NCI-H146 (cell line): ENCODE results near the gene JAGN1.
"Not testable (repeated sequence)": the region's sequence is repeated elsewhere in the genome, so short reads cannot be mapped to it uniquely, and the experiment has no call there.

Experiments used
- DNase-seq: peaks from one replicate; lab custom pipeline; 2025; lab: John Stamatoyannopoulos, UW

Gene JAGN1

DNA sequence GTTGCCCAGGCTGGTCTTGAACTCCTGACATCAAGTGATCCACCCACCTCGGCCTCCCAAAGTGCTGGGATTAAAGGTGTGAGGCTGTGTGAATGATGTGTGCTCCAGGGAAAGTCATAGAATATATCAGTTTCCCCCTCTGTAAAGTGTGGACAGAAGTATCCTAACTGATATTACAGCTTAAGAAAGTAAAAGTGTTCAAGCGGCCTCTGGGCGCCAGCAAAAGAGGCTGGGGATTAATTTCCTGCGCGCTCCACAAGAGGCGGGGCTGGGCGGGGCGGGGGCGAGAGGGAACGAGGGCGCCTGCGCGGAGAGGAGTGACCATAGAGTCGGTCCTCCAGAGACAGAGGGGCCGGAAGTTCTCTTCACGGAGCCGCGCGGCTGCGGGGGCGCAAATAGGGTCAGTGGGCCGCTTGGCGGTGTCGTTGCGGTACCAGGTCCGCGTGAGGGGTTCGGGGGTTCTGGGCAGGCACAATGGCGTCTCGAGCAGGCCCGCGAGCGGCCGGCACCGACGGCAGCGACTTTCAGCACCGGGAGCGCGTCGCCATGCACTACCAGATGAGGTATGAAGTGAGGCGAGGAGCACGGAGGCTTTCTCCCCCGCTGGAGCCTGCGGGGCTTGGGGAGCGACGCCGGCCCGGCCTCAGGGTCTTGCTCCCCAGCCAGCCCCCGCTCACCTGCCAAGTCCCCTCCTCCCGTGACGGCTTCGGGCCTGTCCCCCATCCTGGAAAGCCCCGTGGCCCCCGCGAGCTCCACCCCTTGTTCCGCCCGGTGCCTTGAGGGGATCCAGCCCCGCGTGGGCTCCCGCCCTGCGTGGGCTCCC, at the start of gene JAGN1:
Gene JAGN1 (plus strand): TSS at position 362 of the 823 bp plus-strand sequence. CDS start 113 bp downstream, at position 475.
- DNase-seq, result peak; percentile 76

GRCh38 chr3:9841015-9841414, 49.4 kb upstream of the JAGN1 start:
- no peak for DNase-seq

GRCh38 chr3:9843715-9844438, 46.5 kb upstream of the JAGN1 start, which contains the start of gene RPUSD3:
TSS of gene RPUSD3 (minus strand) at chr3:9844008. CDS start at chr3:9843990, 18 bp downstream.
- peak; percentile 86 for DNase-seq

DNA sequence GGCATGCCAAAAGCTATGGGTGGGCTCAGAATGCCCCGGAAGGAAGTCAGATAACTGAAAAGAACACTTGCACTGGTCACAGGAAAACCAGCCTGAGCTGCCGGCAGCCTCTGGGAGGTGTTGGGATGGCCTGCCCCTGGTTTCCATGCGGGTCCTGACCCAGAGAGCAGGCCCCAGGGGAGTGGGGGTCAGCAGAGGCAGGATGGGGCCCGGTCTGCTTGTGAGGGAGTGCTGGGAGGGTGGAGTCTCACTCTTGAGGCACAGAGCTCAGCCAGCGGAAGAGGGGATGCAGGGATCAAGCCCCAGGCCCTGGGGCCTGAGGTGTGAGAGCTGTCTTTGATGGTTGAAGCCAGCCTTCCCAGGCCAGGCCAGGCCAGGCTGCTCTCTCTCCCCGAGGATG, 44.2 kb upstream of the JAGN1 start:
- DNase-seq, result no peak

- no peak for DNase-seq
Measured at GRCh38 chr3:9846931-9847488, 43.4 kb upstream of the JAGN1 start.

GRCh38 chr3:9847870-9848269, 42.5 kb upstream of the JAGN1 start:
- not testable (repeated sequence) for DNase-seq

DNA sequence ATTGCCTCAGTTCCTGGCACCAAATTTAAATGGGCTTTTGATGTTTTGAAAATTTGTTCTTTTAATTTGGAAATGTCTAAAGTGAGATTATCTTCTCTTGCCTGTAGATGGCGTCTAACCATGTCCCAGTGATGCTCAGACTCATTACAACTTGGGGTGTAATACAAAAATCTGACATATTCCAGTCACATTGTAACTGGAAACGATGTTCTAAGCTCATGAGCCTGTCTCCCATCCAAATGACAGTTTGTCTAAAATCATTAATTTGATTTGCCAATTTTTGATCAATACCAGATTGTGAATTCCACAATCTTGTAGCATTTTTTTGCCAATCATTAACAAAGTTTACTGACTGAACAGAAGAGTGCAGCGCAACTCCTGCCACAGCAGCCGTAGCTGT, 41.5 kb upstream of the JAGN1 start:
- DNase-seq, result peak; percentile 22

DNA sequence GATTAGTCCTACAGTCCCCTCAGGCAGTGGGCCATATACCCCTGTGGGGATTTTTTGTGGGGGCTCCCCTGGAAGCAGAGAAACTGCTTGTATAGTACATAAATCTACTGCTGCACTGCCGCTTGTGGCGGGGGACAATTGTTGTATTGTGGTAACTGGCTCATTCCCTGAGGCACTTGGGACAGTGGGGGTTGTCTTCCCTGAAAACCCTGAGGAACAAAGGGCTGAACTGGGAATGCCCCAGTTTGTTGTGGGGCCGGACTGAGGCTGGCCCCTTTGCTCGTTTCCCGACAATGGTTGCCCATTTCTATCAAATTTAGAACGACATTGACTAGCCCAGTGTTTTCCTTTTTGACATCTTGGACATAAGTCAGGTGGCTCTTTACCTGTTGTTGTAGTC, 39.0 kb upstream of the JAGN1 start:
- DNase-seq, result not testable (repeated sequence)

GRCh38 chr3:9851926-9852325, 38.5 kb upstream of the JAGN1 start:
- DNase-seq, result not testable (repeated sequence)

DNA sequence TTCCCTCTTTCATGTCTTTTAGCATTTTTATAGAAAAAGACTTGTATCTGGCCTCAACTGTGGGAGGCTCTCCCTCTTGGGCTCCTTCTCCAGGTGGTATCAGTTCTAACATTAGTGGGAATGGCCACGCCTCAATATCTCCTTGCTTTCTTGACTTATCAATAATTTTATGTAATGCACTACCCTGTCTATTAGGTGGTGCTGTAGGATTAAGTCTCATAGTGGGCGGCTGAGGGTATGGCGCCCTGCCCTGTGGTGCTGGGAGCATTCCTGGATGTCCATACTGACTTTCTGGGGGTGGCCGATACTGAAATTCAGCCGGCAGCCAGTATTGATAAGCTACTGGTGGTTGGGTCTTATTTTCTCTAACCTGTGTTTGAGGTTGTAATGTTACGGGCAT, 37.9 kb upstream of the JAGN1 start:
- no peak for DNase-seq

GRCh38 chr3:9854291-9854940, 36.0 kb upstream of the JAGN1 start:
- not testable (repeated sequence) for DNase-seq

GRCh38 chr3:9855594-9855993, 34.8 kb upstream of the JAGN1 start:
- DNase-seq, result no peak

DNA sequence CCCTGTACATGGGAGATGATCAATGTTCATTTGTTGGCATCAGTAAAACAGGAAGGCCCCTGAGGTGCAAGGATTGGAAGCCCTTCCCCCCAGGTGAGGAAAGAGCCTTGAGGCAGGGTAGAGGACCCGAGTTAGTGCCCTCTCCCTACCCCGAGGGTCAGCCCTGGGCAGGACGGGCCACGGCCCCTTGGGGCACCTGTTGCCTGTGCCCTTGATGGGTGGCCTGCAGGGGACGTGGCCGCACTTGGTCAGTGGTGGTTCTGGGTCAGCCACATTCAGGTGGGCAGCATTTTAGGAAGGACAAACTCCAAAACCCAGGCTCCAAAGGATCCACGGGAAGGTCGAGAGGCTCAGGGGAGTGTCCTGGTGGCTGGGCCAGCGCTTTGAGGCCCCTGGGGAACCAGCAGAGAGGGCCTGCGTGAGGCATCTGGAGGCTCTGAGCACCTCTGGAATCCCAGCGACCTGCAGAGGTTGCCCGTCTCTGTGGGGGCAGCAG, 30.8 kb upstream of the JAGN1 start:
- no peak for DNase-seq

DNA sequence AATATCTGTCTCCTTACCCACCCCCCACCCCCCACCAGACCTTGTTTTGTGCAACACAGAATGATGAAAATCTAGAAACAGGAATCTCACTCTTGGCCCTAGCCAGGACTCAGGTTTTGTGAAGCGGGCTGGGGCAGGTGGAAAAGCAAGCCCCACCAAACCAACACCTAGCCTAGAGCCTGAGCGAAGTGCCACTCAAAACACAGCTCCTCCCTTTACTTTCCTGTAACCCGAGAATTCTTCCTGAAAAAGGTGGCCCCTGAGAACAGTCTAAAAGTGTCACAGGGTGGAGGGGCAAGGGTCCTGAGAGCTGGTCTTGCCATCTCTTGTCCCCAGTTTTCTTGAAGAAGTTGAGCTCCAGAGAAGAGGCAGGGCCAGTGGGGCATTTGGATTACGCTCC, 29.2 kb upstream of the JAGN1 start:
- DNase-seq, result no peak

- DNase-seq, result no peak
Measured at GRCh38 chr3:9861626-9862130, 28.7 kb upstream of the JAGN1 start.

- peak; percentile 50 for DNase-seq
Measured at GRCh38 chr3:9862391-9863057, 27.9 kb upstream of the JAGN1 start.

- no peak for DNase-seq
Measured at GRCh38 chr3:9863058-9863772, 27.2 kb upstream of the JAGN1 start.

DNA sequence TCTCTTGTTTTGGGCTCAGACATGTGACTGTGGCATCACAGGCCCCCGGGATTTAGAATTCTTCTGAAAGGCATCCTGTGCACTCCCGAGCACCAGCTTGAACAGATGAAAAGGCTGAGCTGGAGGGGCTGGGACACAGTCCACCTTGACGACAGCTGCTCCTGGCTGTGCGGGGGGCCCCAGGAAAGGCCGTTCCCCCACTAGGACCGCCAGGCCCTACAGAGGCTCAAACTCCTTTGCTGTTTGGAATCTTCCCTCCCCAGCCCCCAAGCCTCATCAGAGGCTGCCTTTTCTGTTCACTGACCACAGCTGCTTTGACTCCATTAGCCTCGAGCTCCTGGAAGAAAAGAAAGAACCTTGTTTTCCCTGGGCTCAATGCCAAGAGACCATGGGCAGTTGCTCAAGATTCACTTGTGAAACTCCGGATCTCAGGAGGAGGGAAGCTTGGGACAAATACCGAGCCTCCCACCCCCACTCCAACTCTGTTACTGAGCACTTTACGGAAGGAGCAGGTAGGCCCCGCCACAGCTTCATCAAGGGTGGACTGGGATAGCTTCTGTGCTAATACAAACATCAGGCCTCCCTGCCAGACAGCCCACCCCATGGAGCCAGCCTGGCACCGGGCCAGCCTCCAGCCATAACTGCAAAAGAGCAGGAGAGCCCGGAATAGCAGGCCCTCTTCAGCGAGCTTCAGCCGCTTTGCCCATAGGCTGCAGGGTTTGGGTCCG, 26.0 kb upstream of the JAGN1 start:
- DNase-seq, result peak; percentile 54

- not testable (repeated sequence) for DNase-seq
Measured at GRCh38 chr3:9865125-9865637, 25.2 kb upstream of the JAGN1 start.

DNA sequence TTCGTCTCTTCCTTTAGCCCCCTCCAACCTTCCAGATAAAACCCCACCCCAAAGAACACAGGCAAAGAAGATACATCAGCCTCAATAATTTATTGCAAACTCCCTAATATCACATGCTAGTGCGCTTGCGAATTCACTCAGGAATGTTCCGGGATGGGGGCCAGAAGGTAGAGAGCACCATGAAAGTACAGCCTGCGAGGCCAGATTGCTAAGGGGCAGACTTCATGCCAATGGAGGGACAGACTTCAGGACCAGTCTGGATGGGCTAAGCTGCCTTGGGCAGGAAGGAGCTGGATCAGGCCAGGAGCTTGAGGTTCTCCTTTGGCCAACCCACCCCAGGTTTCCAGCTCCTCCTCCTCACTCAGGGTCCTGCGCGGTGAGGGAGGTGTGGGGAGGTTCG, 23.8 kb upstream of the JAGN1 start:
- no peak for DNase-seq
